Upper lobe of left lung (tissue), 6 donors: ENCODE results near the gene NHP2. TPM values are rescaled to one million over a fixed set of nuclear protein-coding genes. Genes with fewer than 3 reads are reported as not detected.

ENCODE experiments used
- ATAC-seq, 2 donors: fragments of 200-7000 bp; cut with Tn5 transposase; one replicate each; pipeline ENCODE4 v1.9.1; 2022; ENCODE audit warnings: mild to moderate bottlenecking in 2 of 2, moderate library complexity in 2 of 2; ENCODE audit not compliant: low FRiP score in 2 of 2
- DNase-seq, 2 donors: peaks; one replicate each; pipeline ENCODE4 v3.0.0-alpha.2; 2019 to 2020
- H3K27ac ChIP-seq, 4 donors: fragments of 200-600 bp; sonication (generic); one replicate each; pipeline ENCODE4 v1.5.1; 2016 to 2019
- H3K27me3 ChIP-seq, 4 donors: fragments of 200-600 bp; sonication (generic); one replicate each; pipeline ENCODE4 v1.5.1; 2017 to 2019
- H3K36me3 ChIP-seq, 4 donors: fragments of 200-600 bp; sonication (generic); one replicate each; pipeline ENCODE4 v1.5.1; 2016 to 2019
- H3K4me1 ChIP-seq, 4 donors: fragments of 200-600 bp; sonication (generic); one replicate each; pipeline ENCODE4 v1.5.1; 2018 to 2019
- H3K4me3 ChIP-seq, 4 donors: fragments of 200-600 bp; sonication (generic); one replicate each; pipeline ENCODE4 v1.5.1; 2017 to 2019; ENCODE audit warnings: mild to moderate bottlenecking in 2 of 4, moderate library complexity in 1 of 4
- H3K9me3 ChIP-seq, 4 donors: fragments of 200-600 bp; sonication (generic); one replicate each; pipeline ENCODE4 v1.5.1; 2018 to 2019
- CTCF ChIP-seq, 6 experiments: fragments of 450-650 bp in 4 of 6; fragments of 200-600 bp in 2 of 6; sonication (generic) in 2 of 6; IDR thresholded peaks; one replicate each; pipeline ENCODE4 v1.5.1; 2016 to 2019; ENCODE audit warnings: antibody characterized with exemption in 6 of 6
- EP300 ChIP-seq, 4 donors: sonication (generic); formaldehyde crosslinking; IDR thresholded peaks; one replicate each; pipeline ENCODE4 v1.5.1; 2017; ENCODE audit warnings: antibody characterized with exemption in 4 of 4, control low read depth in 2 of 4
- POLR2A ChIP-seq, 4 donors: fragments of 450-650 bp; IDR thresholded peaks; one replicate each; pipeline ENCODE4 v1.5.1; 2016 to 2017; ENCODE audit warnings: antibody characterized with exemption in 4 of 4, mild to moderate bottlenecking in 2 of 4
- POLR2AphosphoS5 ChIP-seq, 2 donors: sonication (generic); formaldehyde crosslinking; IDR thresholded peaks; one replicate each; pipeline ENCODE4 v1.5.1; 2017; ENCODE audit warnings: antibody characterized with exemption in 2 of 2
- WGBS, 2 donors: methylation state at CpG; one replicate each; pipeline ENCODE4 v1.1.5; 2017 to 2018; 5-methylcytosine and 5-hydroxymethylcytosine counted together
- total RNA-seq, 6 donors: library from RNA; depleted of rRNA in 4 of 6; stranded (reverse); fragments of >200 nt in 4 of 6; gene quantifications; one replicate each; pipeline versions ENCODE4 v1.1.0 to v1.2.1, GENCODE V29; 2016 to 2021
- donor health status: DM: no; HTN: no; CAD: no; lungs with moderate emphysema.
- donor health status: DM: no; HTN: yes; CAD: no; lungs with severe emphysema.

The NHP2 gene
- total RNA-seq, 6 donors from 2014 or later, result 61.0 to 117 (median 86.9) TPM

GRCh38 chr5:178163772-178164735 is 10.4 kb upstream of the NHP2 start:
- Histone ChIP-seq H3K36me3 (no peaks in the 10 kb centered on the region), H3K27ac (no peak overlapping the region), H3K27me3 (no peaks in the 10 kb centered on the region), H3K9me3 (no peaks in the 10 kb centered on the region), H3K4me3 (peak overlapping the region in 1 of 4 donors; percentile 28), H3K4me1 (peaks cover 3 to 9% (median 8%) of the 10 kb centered on the region in 4 donors)
- 7 to 12% methylated on average over 29 to 33 of the region's 33 CpGs for WGBS, 2 donors
- peak; percentile 95 to 97 for ATAC-seq
- DNase-seq, result peak; percentile 87 to 93
- peak; percentile 94 to 99 (median 98) for TF ChIP-seq CTCF (IDR thresholded peaks at IDR 0.05)
- TF ChIP-seq POLR2A (IDR thresholded peaks at IDR 0.05), result no peak

- Histone ChIP-seq H3K4me3 (no peak overlapping the region), H3K4me1 (peaks cover 3 to 9% (median 8%) of the 10 kb centered on the region in 4 donors), H3K27ac (no peak overlapping the region), H3K36me3 (no peaks in the 10 kb centered on the region), H3K9me3 (no peaks in the 10 kb centered on the region), H3K27me3 (no peaks in the 10 kb centered on the region)
- ATAC-seq, result no peak
- no peak for DNase-seq
- WGBS, 2 donors, result 73 to 79% methylated on average over 9 of the region's 9 CpGs
- no peak for TF ChIP-seq POLR2AphosphoS5 (IDR thresholded peaks at IDR 0.05)
- no peak for TF ChIP-seq POLR2A (IDR thresholded peaks at IDR 0.05)
- no peak for TF ChIP-seq CTCF (IDR thresholded peaks at IDR 0.05)
- no peak for TF ChIP-seq EP300 (IDR thresholded peaks at IDR 0.05)
These were observed 8.8 kb upstream of the NHP2 start for GRCh38 chr5:178162481-178162880.

DNA sequence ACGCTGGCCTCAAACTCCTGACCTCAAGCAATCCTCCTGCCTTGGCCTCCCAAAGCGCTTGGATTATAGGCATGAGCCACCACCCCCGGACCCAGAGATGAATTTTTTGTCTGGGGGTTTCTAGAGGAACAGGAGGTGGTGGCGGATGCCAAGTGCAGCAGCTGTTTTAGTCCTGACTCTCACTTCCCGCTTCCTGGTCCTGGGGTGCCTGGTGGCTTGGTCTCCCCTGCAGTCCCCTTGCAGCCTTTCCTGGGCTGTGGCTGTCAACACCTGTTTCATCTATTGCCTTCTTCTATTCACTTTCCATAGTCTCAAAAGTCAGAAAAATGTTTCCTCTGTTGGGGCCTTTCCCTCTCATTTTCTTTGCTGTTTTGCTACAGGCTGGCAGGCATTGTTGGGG is 6.5 kb upstream of the NHP2 start:
- no peak for ATAC-seq
- H3K27me3 ChIP-seq, result no peaks in the 10 kb centered on the region
- 83 to 91% methylated on average over 5 of the region's 5 CpGs for WGBS, 2 donors
- DNase-seq, result no peak
- no peak overlapping the region for H3K4me3 ChIP-seq
- peaks cover 3 to 9% (median 8%) of the 10 kb centered on the region in 4 donors for H3K4me1 ChIP-seq
- no peak overlapping the region for H3K27ac ChIP-seq
- TF ChIP-seq POLR2AphosphoS5 (IDR thresholded peaks at IDR 0.05) (no peak), CTCF (IDR thresholded peaks at IDR 0.05) (no peak), POLR2A (IDR thresholded peaks at IDR 0.05) (no peak), EP300 (IDR thresholded peaks at IDR 0.05) (no peak)
- H3K36me3 ChIP-seq, result no peaks in the 10 kb centered on the region
- no peaks in the 10 kb centered on the region for H3K9me3 ChIP-seq

DNA sequence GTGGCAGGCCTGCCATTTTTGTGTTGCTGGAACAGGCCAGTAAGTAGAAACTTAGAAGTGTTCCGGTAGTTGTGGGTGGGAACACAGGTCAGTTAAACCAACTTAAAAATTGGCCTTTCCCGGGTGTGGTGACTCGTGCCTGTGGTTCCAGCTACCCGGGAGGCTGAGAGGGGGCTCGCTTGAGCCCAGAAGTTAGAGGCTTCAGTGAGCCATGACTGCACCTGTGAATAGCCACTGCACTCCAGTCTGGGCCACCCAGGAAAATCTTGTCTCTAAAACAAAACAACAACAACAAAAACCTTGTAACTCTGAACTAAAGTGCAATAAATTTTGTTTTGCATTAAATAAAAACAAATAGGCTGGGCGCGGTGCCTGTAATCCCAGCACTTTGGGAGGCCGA is 1.4 kb upstream of the NHP2 start:
- Histone ChIP-seq H3K36me3 (peaks cover 1 to 13% (median 7%) of the 10 kb centered on the region in 4 donors), H3K9me3 (no peaks in the 10 kb centered on the region), H3K27ac (no peak overlapping the region), H3K27me3 (no peaks in the 10 kb centered on the region), H3K4me3 (no peak overlapping the region), H3K4me1 (peaks cover 8 to 24% (median 12%) of the 10 kb centered on the region in 4 donors)
- no peak for ATAC-seq
- DNase-seq, result no peak
- TF ChIP-seq POLR2A (IDR thresholded peaks at IDR 0.05), result no peak
- TF ChIP-seq POLR2AphosphoS5 (IDR thresholded peaks at IDR 0.05), result no peak
- TF ChIP-seq EP300 (IDR thresholded peaks at IDR 0.05), result no peak
- TF ChIP-seq CTCF (IDR thresholded peaks at IDR 0.05), result no peak
- WGBS, 2 donors, result 82 to 90% methylated on average over 8 of the region's 8 CpGs
